Gastroesophageal sphincter (tissue), 3 donors: ENCODE measurements around the gene CROCC2.

ENCODE experiments used
- EP300 ChIP-seq: sonication (generic); formaldehyde crosslinking; IDR thresholded peaks from one replicate; pipeline ENCODE4 v1.6.1; 2017; ENCODE audit warnings: antibody characterized with exemption, mild to moderate bottlenecking
- POLR2AphosphoS5 ChIP-seq: sonication (generic); formaldehyde crosslinking; IDR thresholded peaks from one replicate; pipeline ENCODE4 v1.6.1; 2017; ENCODE audit warnings: antibody characterized with exemption
- TF ChIP-seq, protein P1 (sequence below), 4 experiments: fragments of 200-600 bp in 2 of 4; fragments of 450-650 bp in 2 of 4; sonication (generic) in 1 of 4; IDR thresholded peaks; one replicate each; pipeline ENCODE4 v1.5.1; 2017 to 2019; ENCODE audit warnings: antibody characterized with exemption in 4 of 4, mild to moderate bottlenecking in 2 of 4, moderate library complexity in 2 of 4

DNA sequence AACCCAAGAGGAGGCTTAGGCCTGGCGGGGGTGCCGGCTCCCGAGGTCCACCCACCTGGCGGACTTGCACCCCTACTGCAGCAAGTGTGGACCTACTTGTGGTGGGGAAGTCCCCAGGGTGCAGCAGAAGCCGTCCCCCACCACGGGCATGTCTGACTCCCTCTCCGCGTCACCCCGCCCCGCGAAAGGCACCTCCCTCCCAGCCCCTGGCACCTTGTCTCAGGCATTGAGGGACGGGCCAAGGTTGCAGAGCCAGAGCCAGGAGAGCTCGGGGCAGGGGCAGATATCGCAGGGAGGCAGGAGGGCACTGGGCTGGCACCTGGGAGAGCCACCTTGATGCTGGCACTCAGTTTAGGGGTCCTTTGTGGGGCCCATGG lies 19.0 kb downstream of the CROCC2 start:
- TF ChIP-seq, protein P1, sequence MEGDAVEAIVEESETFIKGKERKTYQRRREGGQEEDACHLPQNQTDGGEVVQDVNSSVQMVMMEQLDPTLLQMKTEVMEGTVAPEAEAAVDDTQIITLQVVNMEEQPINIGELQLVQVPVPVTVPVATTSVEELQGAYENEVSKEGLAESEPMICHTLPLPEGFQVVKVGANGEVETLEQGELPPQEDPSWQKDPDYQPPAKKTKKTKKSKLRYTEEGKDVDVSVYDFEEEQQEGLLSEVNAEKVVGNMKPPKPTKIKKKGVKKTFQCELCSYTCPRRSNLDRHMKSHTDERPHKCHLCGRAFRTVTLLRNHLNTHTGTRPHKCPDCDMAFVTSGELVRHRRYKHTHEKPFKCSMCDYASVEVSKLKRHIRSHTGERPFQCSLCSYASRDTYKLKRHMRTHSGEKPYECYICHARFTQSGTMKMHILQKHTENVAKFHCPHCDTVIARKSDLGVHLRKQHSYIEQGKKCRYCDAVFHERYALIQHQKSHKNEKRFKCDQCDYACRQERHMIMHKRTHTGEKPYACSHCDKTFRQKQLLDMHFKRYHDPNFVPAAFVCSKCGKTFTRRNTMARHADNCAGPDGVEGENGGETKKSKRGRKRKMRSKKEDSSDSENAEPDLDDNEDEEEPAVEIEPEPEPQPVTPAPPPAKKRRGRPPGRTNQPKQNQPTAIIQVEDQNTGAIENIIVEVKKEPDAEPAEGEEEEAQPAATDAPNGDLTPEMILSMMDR (IDR thresholded peaks at IDR 0.05): no peak
- TF ChIP-seq EP300: no peak
- no peak for TF ChIP-seq POLR2AphosphoS5
